ENCODE results near the gene ARMC6. TPM values are rescaled to one million over a fixed set of nuclear protein-coding genes. Genes with fewer than 3 reads are reported as not detected.
A peak's percentile ranks its signal among the peaks of the same experiment; 100 is the strongest.

The ARMC6 gene
- total and polyA plus RNA-seq, 4 donors = 23.5 to 33.3 (median 32.2) TPM

DNA sequence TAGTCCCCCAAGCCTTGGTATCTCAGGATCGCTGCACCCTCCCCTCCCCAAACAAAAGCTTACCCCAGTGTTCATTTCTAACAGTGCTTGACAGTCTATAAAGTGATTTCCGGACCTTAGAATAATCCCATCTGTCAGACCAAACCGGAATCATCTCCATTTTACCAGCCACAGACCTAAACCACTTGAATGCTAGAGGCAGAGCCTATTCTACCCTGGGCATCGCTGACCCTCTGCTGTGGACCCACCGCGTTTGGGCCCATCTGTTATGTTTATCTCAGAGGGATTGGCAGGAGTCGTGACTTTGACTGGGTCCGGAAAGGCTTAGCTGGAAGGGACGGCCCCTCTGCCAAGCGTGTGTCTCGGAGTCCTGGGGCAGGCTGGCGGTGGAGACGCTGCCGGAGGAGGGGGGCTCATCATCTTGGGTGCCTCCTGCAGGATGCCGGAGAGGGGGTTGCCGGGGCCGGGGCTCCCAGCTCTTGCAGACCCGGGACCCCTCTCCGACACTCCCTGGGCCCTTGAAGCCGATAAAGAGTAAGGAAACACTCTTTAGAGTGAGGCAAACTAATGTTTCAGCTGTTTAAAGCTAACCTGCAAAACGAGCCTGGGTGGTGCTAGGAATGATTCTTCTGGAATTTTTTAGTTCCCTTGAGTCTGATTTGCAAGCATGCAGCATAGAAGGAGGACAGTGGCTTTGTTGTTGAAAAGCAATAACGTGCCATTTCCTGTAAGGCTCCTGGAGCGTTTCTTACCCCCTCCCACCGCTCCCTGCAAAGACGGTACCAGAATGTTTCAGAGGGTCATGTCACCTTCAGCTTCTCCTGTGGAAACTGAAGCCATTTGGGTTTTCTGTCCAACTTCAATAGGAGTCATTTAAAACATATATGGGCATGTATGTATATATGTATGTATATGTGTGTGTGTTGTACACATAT, 31.7 kb downstream of the ARMC6 start:
- peak overlapping the region; percentile 27 to 44 for H3K27ac ChIP-seq (ENCODE audit: low read depth in 1 of 2, low read length in 1 of 2)
- ATAC-seq (ENCODE audit: insufficient read depth, low FRiP score) = no peak
- H3K27me3 ChIP-seq (ENCODE audit: control insufficient read depth in 3 of 3, insufficient read depth in 3 of 3, low read length in 2 of 3) = no peaks in the 10 kb centered on the region
- no peaks in the 10 kb centered on the region for H3K9me3 ChIP-seq (ENCODE audit: control insufficient read depth in 4 of 4, insufficient read depth in 3 of 4, low read length in 3 of 4)
- WGBS, 2 donors = 1% methylated on average over 25 of the region's 25 CpGs
- no peak for TF ChIP-seq CTCF (IDR thresholded peaks at IDR 0.05; ENCODE audit: control extremely low read depth, extremely low read depth)
- DNase-seq = peak; percentile 26 to 50 (median 30)
- peaks cover 2 to 21% (median 16%) of the 10 kb centered on the region in 5 donors for H3K4me1 ChIP-seq (ENCODE audit: control insufficient read depth in 5 of 5, insufficient read depth in 5 of 5, low read length in 5 of 5)
- H3K9ac ChIP-seq (ENCODE audit: insufficient read depth in 1 of 2, low read length in 2 of 2) = peak overlapping the region; percentile 55 to 65
- H3K36me3 ChIP-seq (ENCODE audit: control insufficient read depth in 4 of 4, insufficient read depth in 4 of 4, low read length in 4 of 4) = peaks cover 0 to 3% (median 0%) of the 10 kb centered on the region in 4 donors
- peak overlapping the region; percentile 27 for H3K4me3 ChIP-seq

DNA sequence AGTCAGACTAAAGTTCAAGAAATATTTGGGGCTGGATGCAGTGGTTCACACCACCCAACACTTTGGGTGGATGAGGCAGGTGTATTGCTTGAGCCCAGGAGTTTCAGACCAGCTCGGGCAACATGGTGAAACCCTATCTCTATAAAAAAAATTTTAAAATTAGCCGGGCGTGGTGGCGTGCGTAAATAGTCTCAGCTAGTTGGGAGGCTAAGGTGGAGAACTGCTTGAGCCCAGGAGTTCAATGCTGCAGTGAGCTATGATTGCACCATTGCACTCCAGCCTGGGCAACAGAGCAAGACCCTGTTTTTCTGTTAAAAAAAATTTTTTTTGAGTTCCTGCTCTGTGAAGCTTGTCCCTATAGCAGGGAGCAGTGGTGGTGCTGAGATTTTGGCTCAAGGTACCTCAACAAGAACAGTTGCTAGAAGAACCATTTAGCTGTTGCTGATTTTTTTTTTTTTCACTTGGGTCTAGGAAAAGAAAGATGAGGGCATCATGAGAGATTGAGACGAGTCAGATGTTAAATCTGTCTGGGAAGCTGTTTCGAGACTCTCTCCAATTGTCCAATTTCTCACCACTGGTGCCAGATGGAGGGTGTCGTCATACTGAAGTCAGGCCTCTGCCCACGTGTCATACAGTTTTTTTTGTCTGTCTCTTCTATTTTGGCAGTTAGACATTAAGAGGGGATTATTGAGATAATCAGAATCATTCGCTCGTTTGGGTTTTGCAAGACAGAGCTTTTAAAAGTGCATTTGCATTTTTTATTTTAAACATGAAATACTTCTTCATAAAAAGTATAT, 34.1 kb downstream of the ARMC6 start:
- Histone ChIP-seq H3K4me3 (no peak overlapping the region), H3K27ac (ENCODE audit: low read depth in 1 of 2, low read length in 1 of 2) (no peak overlapping the region), H3K4me1 (ENCODE audit: control insufficient read depth in 5 of 5, insufficient read depth in 5 of 5, low read length in 5 of 5) (peaks cover 2 to 21% (median 16%) of the 10 kb centered on the region in 5 donors), H3K9me3 (ENCODE audit: control insufficient read depth in 4 of 4, insufficient read depth in 3 of 4, low read length in 3 of 4) (no peaks in the 10 kb centered on the region), H3K36me3 (ENCODE audit: control insufficient read depth in 4 of 4, insufficient read depth in 4 of 4, low read length in 4 of 4) (peaks cover 0 to 3% (median 0%) of the 10 kb centered on the region in 4 donors), H3K27me3 (ENCODE audit: control insufficient read depth in 3 of 3, insufficient read depth in 3 of 3, low read length in 2 of 3) (no peaks in the 10 kb centered on the region), H3K9ac (ENCODE audit: insufficient read depth in 1 of 2, low read length in 2 of 2) (no peak overlapping the region)
- DNase-seq (peak in 2 of 3 donors; percentile 17 to 36), ATAC-seq (ENCODE audit: insufficient read depth, low FRiP score) (no peak)
- no peak for TF ChIP-seq CTCF (IDR thresholded peaks at IDR 0.05; ENCODE audit: control extremely low read depth, extremely low read depth)
- 72 to 83% methylated on average over 11 of the region's 11 CpGs for WGBS, 2 donors

DNA sequence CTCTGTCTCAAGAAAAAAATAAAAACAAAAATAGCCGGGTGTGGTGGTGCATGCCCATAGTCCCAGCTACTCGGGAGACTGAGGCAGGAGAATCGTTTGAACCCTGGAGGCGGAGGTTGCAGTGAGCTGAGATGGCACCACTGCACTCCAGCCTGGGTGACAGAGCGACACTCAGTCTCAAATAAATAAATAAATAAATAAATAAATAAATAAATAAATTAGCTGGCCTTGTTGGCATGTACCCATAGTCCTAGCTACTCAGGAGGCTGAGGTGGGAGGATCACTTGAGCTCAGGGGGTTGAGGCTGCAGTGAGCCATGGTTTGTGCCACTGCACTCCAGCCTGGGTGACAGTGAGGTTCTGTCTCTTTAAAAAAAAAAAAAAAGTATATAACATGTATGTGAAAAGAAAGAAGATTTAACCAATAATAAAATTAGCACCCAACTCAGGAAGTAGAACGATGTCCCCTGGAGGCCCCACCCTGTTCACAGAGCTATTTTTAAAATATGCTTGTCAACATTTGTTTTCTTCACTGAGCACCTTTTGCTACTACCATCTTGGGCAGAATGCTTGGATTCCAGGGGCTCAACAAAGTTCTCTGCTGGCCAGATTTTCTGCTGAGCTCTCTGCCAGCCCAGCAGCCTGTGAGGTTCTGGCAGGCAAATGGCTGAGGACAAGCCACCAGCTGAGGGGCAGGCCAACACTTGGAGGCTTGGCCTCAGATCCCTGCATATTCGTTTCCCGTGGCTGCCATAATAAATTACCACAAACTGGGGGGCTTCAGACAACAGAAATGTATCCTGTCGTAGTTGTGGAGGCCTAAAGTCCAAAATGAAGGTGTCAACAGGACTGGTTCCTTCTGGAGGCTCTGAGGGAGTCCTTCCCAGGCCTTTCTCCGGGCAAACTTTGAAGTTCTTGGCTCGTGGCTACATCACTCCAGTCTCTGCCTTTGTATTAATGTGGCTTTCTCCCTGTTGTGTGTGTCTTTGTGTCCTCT, 35.6 kb downstream of the ARMC6 start:
- DNase-seq (peak; percentile 41 to 77 (median 71)), ATAC-seq (ENCODE audit: insufficient read depth, low FRiP score) (no peak)
- Histone ChIP-seq H3K9me3 (ENCODE audit: control insufficient read depth in 4 of 4, insufficient read depth in 3 of 4, low read length in 3 of 4) (no peaks in the 10 kb centered on the region), H3K4me3 (no peak overlapping the region), H3K36me3 (ENCODE audit: control insufficient read depth in 4 of 4, insufficient read depth in 4 of 4, low read length in 4 of 4) (peaks cover 0 to 3% (median 0%) of the 10 kb centered on the region in 4 donors), H3K27me3 (ENCODE audit: control insufficient read depth in 3 of 3, insufficient read depth in 3 of 3, low read length in 2 of 3) (no peaks in the 10 kb centered on the region), H3K9ac (ENCODE audit: insufficient read depth in 1 of 2, low read length in 2 of 2) (no peak overlapping the region), H3K27ac (ENCODE audit: low read depth in 1 of 2, low read length in 1 of 2) (peak overlapping the region in 1 of 2 donors; percentile 29), H3K4me1 (ENCODE audit: control insufficient read depth in 5 of 5, insufficient read depth in 5 of 5, low read length in 5 of 5) (peaks cover 0 to 21% (median 16%) of the 10 kb centered on the region in 5 donors)
- TF ChIP-seq CTCF (IDR thresholded peaks at IDR 0.05; ENCODE audit: control extremely low read depth, extremely low read depth) = no peak
- 79 to 81% methylated on average over 11 of the region's 11 CpGs for WGBS, 2 donors

All from lung (tissue), 12 donors.